ENCODE data around the gene FAM170B. TPM values are rescaled to one million over a fixed set of nuclear protein-coding genes. Genes with fewer than 3 reads are reported as not detected.

The FAM170B gene
- total RNA-seq, 1 donor from 2014 or later = not detected

DNA sequence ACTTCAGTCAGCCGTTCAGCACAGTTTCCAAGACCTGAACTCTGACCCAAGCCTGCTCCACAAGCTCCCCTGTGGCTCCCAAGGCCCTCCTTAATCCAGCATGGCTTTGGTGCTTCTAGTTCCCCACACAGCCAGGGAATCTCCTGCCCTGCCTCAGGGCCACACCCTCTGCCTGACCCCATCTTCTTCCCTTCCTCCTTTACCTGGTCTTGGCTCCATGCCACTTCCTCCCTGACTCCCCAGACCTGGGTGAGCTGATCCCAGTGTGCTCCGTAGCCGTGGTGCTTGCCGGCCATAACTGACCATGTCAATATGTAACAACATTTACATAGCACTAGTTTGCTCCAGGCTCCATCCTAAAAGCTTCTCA, 34.3 kb upstream of the FAM170B start:
- H3F3A ChIP-seq (ENCODE audit: low read depth) = no peaks in the 10 kb centered on the region
- no peak for DNase-seq (ENCODE audit: low spot score)
- no peaks in the 10 kb centered on the region for H4K20me1 ChIP-seq (ENCODE audit: low read depth)
- no peak overlapping the region for H2AFZ ChIP-seq (replicated peaks)
- Mint-ChIP-seq H3K27me3 (ENCODE audit: insufficient read depth, low read depth) (peaks cover 13% of the 10 kb centered on the region), H3K4me3 (no peak overlapping the region), H3K9me3 (peaks cover 3% of the 10 kb centered on the region), H3K4me1 (peaks cover 15% of the 10 kb centered on the region), H3K36me3 (no peaks in the 10 kb centered on the region), H3K27ac (peak overlapping the region; percentile 38)
- H3K27me3 ChIP-seq = no peaks in the 10 kb centered on the region
- H3K4me3 ChIP-seq = no peak overlapping the region
- H3K27ac ChIP-seq = no peak overlapping the region
- H3K9ac ChIP-seq = no peak overlapping the region
- H3K9me3 ChIP-seq (ENCODE audit: low read depth) = no peaks in the 10 kb centered on the region
- TF ChIP-seq EZH2 (IDR thresholded peaks at IDR 0.05) (no peak), EZH2phosphoT487 (IDR thresholded peaks at IDR 0.05) (no peak)
- TF ChIP-seq, protein P1, sequence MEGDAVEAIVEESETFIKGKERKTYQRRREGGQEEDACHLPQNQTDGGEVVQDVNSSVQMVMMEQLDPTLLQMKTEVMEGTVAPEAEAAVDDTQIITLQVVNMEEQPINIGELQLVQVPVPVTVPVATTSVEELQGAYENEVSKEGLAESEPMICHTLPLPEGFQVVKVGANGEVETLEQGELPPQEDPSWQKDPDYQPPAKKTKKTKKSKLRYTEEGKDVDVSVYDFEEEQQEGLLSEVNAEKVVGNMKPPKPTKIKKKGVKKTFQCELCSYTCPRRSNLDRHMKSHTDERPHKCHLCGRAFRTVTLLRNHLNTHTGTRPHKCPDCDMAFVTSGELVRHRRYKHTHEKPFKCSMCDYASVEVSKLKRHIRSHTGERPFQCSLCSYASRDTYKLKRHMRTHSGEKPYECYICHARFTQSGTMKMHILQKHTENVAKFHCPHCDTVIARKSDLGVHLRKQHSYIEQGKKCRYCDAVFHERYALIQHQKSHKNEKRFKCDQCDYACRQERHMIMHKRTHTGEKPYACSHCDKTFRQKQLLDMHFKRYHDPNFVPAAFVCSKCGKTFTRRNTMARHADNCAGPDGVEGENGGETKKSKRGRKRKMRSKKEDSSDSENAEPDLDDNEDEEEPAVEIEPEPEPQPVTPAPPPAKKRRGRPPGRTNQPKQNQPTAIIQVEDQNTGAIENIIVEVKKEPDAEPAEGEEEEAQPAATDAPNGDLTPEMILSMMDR (IDR thresholded peaks at IDR 0.05) = no peak
- no peaks in the 10 kb centered on the region for H3K36me3 ChIP-seq
- H3K4me2 ChIP-seq = no peak overlapping the region
- H3K4me1 ChIP-seq = no peaks in the 10 kb centered on the region
- no peaks in the 10 kb centered on the region for H3K79me2 ChIP-seq (ENCODE audit: low read depth)

- no peaks in the 10 kb centered on the region for H4K20me1 ChIP-seq (ENCODE audit: low read depth)
- Mint-ChIP-seq H3K27ac (no peak overlapping the region), H3K9me3 (peaks cover 3% of the 10 kb centered on the region), H3K27me3 (ENCODE audit: insufficient read depth, low read depth) (peaks cover 15% of the 10 kb centered on the region), H3K4me3 (no peak overlapping the region), H3K36me3 (no peaks in the 10 kb centered on the region), H3K4me1 (peaks cover 15% of the 10 kb centered on the region)
- H3K79me2 ChIP-seq (ENCODE audit: low read depth) = no peaks in the 10 kb centered on the region
- no peak overlapping the region for H3K27ac ChIP-seq
- no peak overlapping the region for H3K4me2 ChIP-seq
- no peaks in the 10 kb centered on the region for H3F3A ChIP-seq (ENCODE audit: low read depth)
- no peaks in the 10 kb centered on the region for H3K9me3 ChIP-seq (ENCODE audit: low read depth)
- no peaks in the 10 kb centered on the region for H3K27me3 ChIP-seq
- no peak overlapping the region for H3K4me3 ChIP-seq
- no peak overlapping the region for H2AFZ ChIP-seq (replicated peaks)
- no peak overlapping the region for H3K9ac ChIP-seq
- TF ChIP-seq EZH2 (IDR thresholded peaks at IDR 0.05) (no peak), EZH2phosphoT487 (IDR thresholded peaks at IDR 0.05) (no peak)
- TF ChIP-seq, protein P1 (IDR thresholded peaks at IDR 0.05) = no peak
- no peak for DNase-seq (ENCODE audit: low spot score)
- H3K4me1 ChIP-seq = no peaks in the 10 kb centered on the region
- H3K36me3 ChIP-seq = no peaks in the 10 kb centered on the region
Measured at GRCh38 chr10:49167425-49168170, 33.8 kb upstream of the FAM170B start.

DNA sequence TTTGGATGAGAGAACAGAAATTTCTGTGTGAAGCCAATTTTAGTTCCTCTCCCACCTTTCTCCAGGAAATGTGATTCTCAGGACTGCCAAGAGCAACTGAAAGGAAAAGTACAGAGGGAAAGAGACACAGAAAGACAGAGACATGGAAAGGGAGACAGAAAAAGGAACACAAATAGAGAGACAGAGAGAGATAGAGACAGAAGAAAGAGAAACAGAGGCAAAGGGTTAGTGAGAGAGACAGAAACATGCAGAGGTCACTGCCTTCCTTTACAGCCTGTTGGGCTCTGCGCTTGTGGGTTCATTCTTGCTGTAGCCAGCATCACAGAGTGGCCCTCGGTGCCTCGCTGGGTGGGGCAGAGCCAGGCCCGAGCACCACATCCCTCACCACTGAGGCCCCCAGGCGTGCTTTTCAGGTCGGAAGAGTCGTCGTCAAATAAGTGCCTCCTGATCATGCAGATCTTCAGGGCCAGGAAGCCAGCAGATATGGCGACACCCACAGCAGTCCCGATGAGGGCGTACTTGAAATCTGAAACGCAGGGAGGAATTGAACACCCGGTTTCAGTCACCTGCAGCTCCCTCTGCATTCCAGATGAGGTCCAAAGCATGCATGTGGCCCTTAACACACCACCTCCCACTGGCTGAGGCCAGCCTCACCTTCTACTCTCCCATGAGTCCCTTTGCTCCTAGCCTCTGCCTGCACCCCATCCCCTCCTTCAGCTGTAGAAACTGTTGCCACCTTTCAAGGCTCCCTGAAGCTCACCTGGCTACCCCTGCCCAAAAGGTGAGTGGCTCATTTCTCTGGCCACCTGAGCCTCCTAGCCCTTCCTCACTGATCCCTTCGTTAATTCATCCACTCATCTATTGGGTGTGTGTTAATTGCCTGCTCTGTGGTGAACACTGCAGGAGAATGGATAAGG, 32.9 kb upstream of the FAM170B start:
- Mint-ChIP-seq H3K4me1 (peaks cover 15% of the 10 kb centered on the region), H3K9me3 (peaks cover 3% of the 10 kb centered on the region), H3K4me3 (no peak overlapping the region), H3K36me3 (no peaks in the 10 kb centered on the region), H3K27ac (no peak overlapping the region), H3K27me3 (ENCODE audit: insufficient read depth, low read depth) (peaks cover 15% of the 10 kb centered on the region)
- H3K4me2 ChIP-seq = no peak overlapping the region
- no peaks in the 10 kb centered on the region for H4K20me1 ChIP-seq (ENCODE audit: low read depth)
- no peak overlapping the region for H3K4me3 ChIP-seq
- H3K36me3 ChIP-seq = no peaks in the 10 kb centered on the region
- H3K79me2 ChIP-seq (ENCODE audit: low read depth) = no peaks in the 10 kb centered on the region
- H3K27ac ChIP-seq = no peak overlapping the region
- no peak overlapping the region for H3K9ac ChIP-seq
- no peaks in the 10 kb centered on the region for H3F3A ChIP-seq (ENCODE audit: low read depth)
- H3K27me3 ChIP-seq = no peaks in the 10 kb centered on the region
- no peaks in the 10 kb centered on the region for H3K9me3 ChIP-seq (ENCODE audit: low read depth)
- no peak for DNase-seq (ENCODE audit: low spot score)
- H3K4me1 ChIP-seq = no peaks in the 10 kb centered on the region
- no peak overlapping the region for H2AFZ ChIP-seq (replicated peaks)
- no peak for TF ChIP-seq EZH2 (IDR thresholded peaks at IDR 0.05)
- TF ChIP-seq, protein P1 (IDR thresholded peaks at IDR 0.05) = no peak
- no peak for TF ChIP-seq EZH2phosphoT487 (IDR thresholded peaks at IDR 0.05)

Measured in neural progenitor cell (in vitro differentiated cells).